ENCODE data around the gene CFAP206.

Gene CFAP206

GRCh38 chr6:87407561-87407900 lies 241 bp upstream of the CFAP206 start:
- peak; percentile 81 for ATAC-seq

GRCh38 chr6:87408721-87409155 lies 966 bp downstream of the CFAP206 start:
- peak; percentile 51 for ATAC-seq
- TF ChIP-seq RARB (CRISPR knock-in tag; IDR thresholded peaks at IDR 0.05) (no peak), CREB5 (CRISPR knock-in tag; IDR thresholded peaks at IDR 0.05; ENCODE audit: low read depth) (no peak), CSDC2 (CRISPR knock-in tag; IDR thresholded peaks at IDR 0.05) (no peak), POU6F1 (CRISPR knock-in tag; IDR thresholded peaks at IDR 0.05; ENCODE audit: borderline replicate concordance, low read depth) (no peak), ARNTL (CRISPR knock-in tag; IDR thresholded peaks at IDR 0.05; ENCODE audit: borderline replicate concordance, low read depth) (no peak), ZC3H10 (CRISPR knock-in tag; IDR thresholded peaks at IDR 0.05) (no peak)

More at GRCh38 chr6:87407561-87407900, 241 bp upstream of the CFAP206 start:
- TF ChIP-seq SNAI2 (CRISPR knock-in tag; IDR thresholded peaks at IDR 0.05) = no peak
- no peak for TF ChIP-seq CSDC2 (CRISPR knock-in tag; IDR thresholded peaks at IDR 0.05)
- TF ChIP-seq ESRRG (CRISPR knock-in tag; IDR thresholded peaks at IDR 0.05) = no peak
- no peak for TF ChIP-seq ZNF565 (CRISPR knock-in tag; conservative IDR thresholded peaks at IDR 0.05; ENCODE audit: low read depth)
- no peak for TF ChIP-seq TCF4 (CRISPR knock-in tag; IDR thresholded peaks at IDR 0.05; ENCODE audit: borderline replicate concordance)
- TF ChIP-seq POU6F1 (CRISPR knock-in tag; IDR thresholded peaks at IDR 0.05; ENCODE audit: borderline replicate concordance, low read depth) = no peak
- no peak for TF ChIP-seq OSR1 (CRISPR knock-in tag; IDR thresholded peaks at IDR 0.05)
- no peak for TF ChIP-seq BACH2 (CRISPR knock-in tag; IDR thresholded peaks at IDR 0.05; ENCODE audit: borderline replicate concordance)
- TF ChIP-seq TOX (CRISPR knock-in tag; IDR thresholded peaks at IDR 0.05; ENCODE audit: borderline replicate concordance) = no peak
- TF ChIP-seq ZFP3 (CRISPR knock-in tag; IDR thresholded peaks at IDR 0.05) = no peak

GRCh38 chr6:87419266-87419665 lies 11.5 kb downstream of the CFAP206 start:
- ATAC-seq = no peak
- no peak for TF ChIP-seq TOX (CRISPR knock-in tag; IDR thresholded peaks at IDR 0.05; ENCODE audit: borderline replicate concordance)
- no peak for TF ChIP-seq PATZ1 (CRISPR knock-in tag; IDR thresholded peaks at IDR 0.05; ENCODE audit: borderline replicate concordance)

- TF ChIP-seq PPARA (CRISPR knock-in tag; IDR thresholded peaks at IDR 0.05; ENCODE audit: borderline replicate concordance) (no peak), CSDC2 (CRISPR knock-in tag; IDR thresholded peaks at IDR 0.05) (no peak), SNAI2 (CRISPR knock-in tag; IDR thresholded peaks at IDR 0.05) (no peak), CREB5 (CRISPR knock-in tag; IDR thresholded peaks at IDR 0.05; ENCODE audit: low read depth) (no peak)
Measured at GRCh38 chr6:87420360-87420759, 12.6 kb downstream of the CFAP206 start.

GRCh38 chr6:87421576-87421975 lies 13.8 kb downstream of the CFAP206 start:
- no peak for ATAC-seq
- TF ChIP-seq TCF4 (CRISPR knock-in tag; IDR thresholded peaks at IDR 0.05; ENCODE audit: borderline replicate concordance) = no peak
- TF ChIP-seq ZNF70 (CRISPR knock-in tag; IDR thresholded peaks at IDR 0.05) = no peak
- TF ChIP-seq ESRRG (CRISPR knock-in tag; IDR thresholded peaks at IDR 0.05) = no peak
- no peak for TF ChIP-seq RARB (CRISPR knock-in tag; IDR thresholded peaks at IDR 0.05)
- no peak for TF ChIP-seq CREB5 (CRISPR knock-in tag; IDR thresholded peaks at IDR 0.05; ENCODE audit: low read depth)
- no peak for TF ChIP-seq ZNF565 (CRISPR knock-in tag; conservative IDR thresholded peaks at IDR 0.05; ENCODE audit: low read depth)
- TF ChIP-seq CSRNP3 (CRISPR knock-in tag; IDR thresholded peaks at IDR 0.05) = no peak
- no peak for TF ChIP-seq BACH2 (CRISPR knock-in tag; IDR thresholded peaks at IDR 0.05; ENCODE audit: borderline replicate concordance)
- no peak for TF ChIP-seq POU6F1 (CRISPR knock-in tag; IDR thresholded peaks at IDR 0.05; ENCODE audit: borderline replicate concordance, low read depth)
- TF ChIP-seq ISL1 (CRISPR knock-in tag; IDR thresholded peaks at IDR 0.05) = no peak
- no peak for TF ChIP-seq TOX (CRISPR knock-in tag; IDR thresholded peaks at IDR 0.05; ENCODE audit: borderline replicate concordance)
- no peak for TF ChIP-seq ZFP3 (CRISPR knock-in tag; IDR thresholded peaks at IDR 0.05)
- TF ChIP-seq GLIS3 (CRISPR knock-in tag; IDR thresholded peaks at IDR 0.05) = no peak
- TF ChIP-seq ARNTL (CRISPR knock-in tag; IDR thresholded peaks at IDR 0.05; ENCODE audit: borderline replicate concordance, low read depth) = no peak
- no peak for TF ChIP-seq PPARA (CRISPR knock-in tag; IDR thresholded peaks at IDR 0.05; ENCODE audit: borderline replicate concordance)

More at GRCh38 chr6:87420360-87420759, 12.6 kb downstream of the CFAP206 start:
- no peak for ATAC-seq
